HFF-Myc (cell line): ENCODE data around the gene B9D1.

Experiments
- DNase-seq: peaks from one replicate; pipeline ENCODE4 v3.0.0-alpha.2; 2011; ENCODE audit warnings: low read depth; ENCODE audit errors: extremely low read depth
- H3K4me3 ChIP-seq: replicated peaks from 2 replicates; pipeline ENCODE4 v1.5.1; 2011; ENCODE audit warnings: low read depth, mild to moderate bottlenecking, control low read depth, low read length
- CTCF ChIP-seq: IDR thresholded peaks from 2 replicates; pipeline ENCODE4 v1.5.1; 2012; ENCODE audit warnings: mild to moderate bottlenecking, low read depth, low read length, control low read depth; ENCODE audit errors: missing control alignments

Gene B9D1

GRCh38 chr17:19343671-19344151, 18.8 kb downstream of the B9D1 start:
- DNase-seq = no peak
- no peak for TF ChIP-seq CTCF
- H3K4me3 ChIP-seq = no peak overlapping the region

GRCh38 chr17:19343256-19343630, 19.3 kb downstream of the B9D1 start:
- TF ChIP-seq CTCF = no peak
- no peak overlapping the region for H3K4me3 ChIP-seq
- no peak for DNase-seq

- no peak for TF ChIP-seq CTCF
- no peak overlapping the region for H3K4me3 ChIP-seq
- no peak for DNase-seq
Measured at GRCh38 chr17:19342611-19343255, 19.8 kb downstream of the B9D1 start.

GRCh38 chr17:19341641-19342610, 20.6 kb downstream of the B9D1 start:
- TF ChIP-seq CTCF = no peak
- DNase-seq = no peak
- H3K4me3 ChIP-seq = no peak overlapping the region

GRCh38 chr17:19341211-19341631, 21.3 kb downstream of the B9D1 start:
- no peak for TF ChIP-seq CTCF
- H3K4me3 ChIP-seq = no peak overlapping the region
- no peak for DNase-seq

GRCh38 chr17:19339341-19339815, 23.1 kb downstream of the B9D1 start:
- DNase-seq = no peak
- H3K4me3 ChIP-seq = no peak overlapping the region
- TF ChIP-seq CTCF = no peak
